Choroid plexus epithelial cell (primary cell): Measurements from ENCODE around the gene NAA40.

Experiments
- DNase-seq: peaks from one replicate; pipeline ENCODE4 v3.0.0-alpha.2; 2010; ENCODE audit warnings: low read depth
- H3K4me3 ChIP-seq: 2 replicates; pipeline ENCODE4 v1.5.1; 2011; ENCODE audit warnings: low read depth, mild to moderate bottlenecking, control low read depth, low read length, moderate library complexity
- CTCF ChIP-seq: conservative IDR thresholded peaks from 2 replicates; pipeline ENCODE4 v1.5.1; 2011; ENCODE audit warnings: low read depth, mild to moderate bottlenecking, control low read depth, inconsistent platforms, low read length, moderate library complexity

Gene NAA40

GRCh38 chr11:63911876-63912275 is 26.9 kb upstream of the NAA40 start:
- H3K4me3 ChIP-seq: no peak overlapping the region
- TF ChIP-seq CTCF: no peak
- DNase-seq: no peak

- no peak for DNase-seq
- no peak overlapping the region for H3K4me3 ChIP-seq
- peak; percentile 5 for TF ChIP-seq CTCF
Measured at GRCh38 chr11:63912678-63913077, 26.1 kb upstream of the NAA40 start.

GRCh38 chr11:63913866-63914830 is 24.7 kb upstream of the NAA40 start:
- TF ChIP-seq CTCF: no peak
- no peak overlapping the region for H3K4me3 ChIP-seq
- no peak for DNase-seq

- no peak for TF ChIP-seq CTCF
- no peak overlapping the region for H3K4me3 ChIP-seq
- DNase-seq: no peak
Measured at GRCh38 chr11:63914896-63915691, 23.7 kb upstream of the NAA40 start.

- peak; percentile 54 for TF ChIP-seq CTCF
- peak overlapping the region; percentile 52 for H3K4me3 ChIP-seq
- DNase-seq: peak; percentile 24
Measured at GRCh38 chr11:63915961-63916836, 22.6 kb upstream of the NAA40 start.

- peak; percentile 81 for DNase-seq
- TF ChIP-seq CTCF: no peak
- H3K4me3 ChIP-seq: peak within 1 kb of the TSS; percentile 52
Measured at GRCh38 chr11:63916837-63917691, 21.7 kb upstream of the NAA40 start, which contains the start of gene RCOR2. RCOR2 (minus strand) TSS chr11:63917164; CDS start chr11:63916456, 708 bp downstream.
